ENCODE data around the gene BBX. TPM values are rescaled to one million over a fixed set of nuclear protein-coding genes. Genes with fewer than 3 reads are reported as not detected.

The BBX gene
- total RNA-seq, 1 donor from 2014 or later, result 39.5 TPM

DNA sequence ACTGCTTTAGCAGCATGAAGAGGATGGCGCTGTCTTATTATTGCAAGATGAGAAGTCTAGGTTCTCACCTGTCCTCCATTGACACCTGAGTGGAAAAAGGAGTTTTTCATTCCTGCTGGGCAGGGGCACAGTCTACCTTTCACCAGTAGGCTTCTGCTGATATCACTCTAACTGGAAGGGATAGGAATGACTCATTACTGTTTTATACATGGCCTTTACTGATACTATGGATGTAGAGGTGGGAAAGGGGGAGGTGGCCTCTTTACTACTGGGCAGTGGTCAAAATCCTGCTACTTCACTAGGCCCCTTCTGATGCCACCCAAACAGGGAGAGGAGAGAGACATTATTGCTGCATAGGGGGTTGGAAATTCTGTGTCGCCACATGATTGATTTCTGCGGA is 97.8 kb downstream of the BBX start:
- no peaks in the 10 kb centered on the region for H3K9me3 ChIP-seq
- no peak overlapping the region for H3K4me3 ChIP-seq
- no peaks in the 10 kb centered on the region for H3K4me1 ChIP-seq
- H3K27ac ChIP-seq, result no peak overlapping the region
- no peak for TF ChIP-seq POLR2A (IDR thresholded peaks at IDR 0.05)
- no peak for TF ChIP-seq POLR2AphosphoS5 (IDR thresholded peaks at IDR 0.05; ENCODE audit: insufficient read depth in 1 of 2, low read depth in 1 of 2)
- TF ChIP-seq, protein P1, sequence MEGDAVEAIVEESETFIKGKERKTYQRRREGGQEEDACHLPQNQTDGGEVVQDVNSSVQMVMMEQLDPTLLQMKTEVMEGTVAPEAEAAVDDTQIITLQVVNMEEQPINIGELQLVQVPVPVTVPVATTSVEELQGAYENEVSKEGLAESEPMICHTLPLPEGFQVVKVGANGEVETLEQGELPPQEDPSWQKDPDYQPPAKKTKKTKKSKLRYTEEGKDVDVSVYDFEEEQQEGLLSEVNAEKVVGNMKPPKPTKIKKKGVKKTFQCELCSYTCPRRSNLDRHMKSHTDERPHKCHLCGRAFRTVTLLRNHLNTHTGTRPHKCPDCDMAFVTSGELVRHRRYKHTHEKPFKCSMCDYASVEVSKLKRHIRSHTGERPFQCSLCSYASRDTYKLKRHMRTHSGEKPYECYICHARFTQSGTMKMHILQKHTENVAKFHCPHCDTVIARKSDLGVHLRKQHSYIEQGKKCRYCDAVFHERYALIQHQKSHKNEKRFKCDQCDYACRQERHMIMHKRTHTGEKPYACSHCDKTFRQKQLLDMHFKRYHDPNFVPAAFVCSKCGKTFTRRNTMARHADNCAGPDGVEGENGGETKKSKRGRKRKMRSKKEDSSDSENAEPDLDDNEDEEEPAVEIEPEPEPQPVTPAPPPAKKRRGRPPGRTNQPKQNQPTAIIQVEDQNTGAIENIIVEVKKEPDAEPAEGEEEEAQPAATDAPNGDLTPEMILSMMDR (IDR thresholded peaks at IDR 0.05), result no peak
- H3K27me3 ChIP-seq, result no peaks in the 10 kb centered on the region
- no peaks in the 10 kb centered on the region for H3K36me3 ChIP-seq
- intact Hi-C loops (cut with DNase I), result no loop called here
- DNase-seq (ENCODE audit: extremely low spot score in 2 of 2), result no peak

DNA sequence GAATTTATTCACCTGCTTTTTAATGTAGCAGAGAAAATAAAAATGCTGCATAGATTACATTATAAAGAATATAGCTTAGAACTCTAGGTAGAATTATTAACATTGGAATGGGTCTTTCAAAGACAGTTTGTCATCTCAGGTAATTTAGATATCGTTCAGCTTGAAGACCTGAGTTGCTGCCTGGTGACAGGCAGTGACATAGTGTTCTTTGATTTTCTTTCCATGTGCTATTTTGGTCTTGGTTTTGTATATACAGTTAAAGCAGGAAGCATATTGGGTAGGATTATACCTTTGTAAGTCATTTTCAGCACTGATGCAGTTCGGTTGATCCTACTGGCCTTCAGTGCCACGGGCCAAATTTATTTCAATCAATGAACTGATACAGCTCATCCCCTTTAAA is 98.7 kb downstream of the BBX start:
- Histone ChIP-seq H3K9me3 (no peaks in the 10 kb centered on the region), H3K4me1 (no peaks in the 10 kb centered on the region), H3K27ac (no peak overlapping the region), H3K4me3 (no peak overlapping the region), H3K27me3 (no peaks in the 10 kb centered on the region), H3K36me3 (no peaks in the 10 kb centered on the region)
- TF ChIP-seq POLR2AphosphoS5 (IDR thresholded peaks at IDR 0.05; ENCODE audit: insufficient read depth in 1 of 2, low read depth in 1 of 2) (no peak), POLR2A (IDR thresholded peaks at IDR 0.05) (no peak)
- TF ChIP-seq, protein P1 (IDR thresholded peaks at IDR 0.05), result no peak
- intact Hi-C loops (cut with DNase I), result no loop called here
- DNase-seq (ENCODE audit: extremely low spot score in 2 of 2), result no peak

DNA sequence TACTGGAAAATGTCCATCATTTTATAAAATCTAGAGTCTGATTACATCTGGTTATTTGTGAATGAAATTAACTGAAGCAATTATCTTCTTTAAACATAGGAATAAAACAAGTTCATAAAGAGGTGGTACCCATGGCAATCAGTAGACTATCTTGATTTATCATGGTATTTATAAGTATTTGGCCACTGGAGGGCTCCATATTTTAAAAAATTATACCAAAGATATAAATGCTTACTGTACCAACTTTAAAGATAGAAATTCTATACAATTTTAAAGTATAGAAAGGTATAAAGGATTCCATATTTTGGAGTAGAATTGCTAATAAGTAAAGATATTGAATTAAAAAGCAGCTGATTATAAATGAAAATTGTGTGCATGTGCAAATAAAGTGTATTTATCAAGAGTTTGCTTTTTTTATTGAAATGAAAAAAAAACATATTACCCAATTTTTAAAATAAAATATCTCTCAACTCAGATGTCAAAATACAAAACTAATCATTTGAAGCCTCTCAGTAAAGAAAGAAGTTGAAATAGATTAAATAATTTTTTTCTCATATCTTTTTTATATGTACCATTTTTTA is 105.3 kb downstream of the BBX start:
- no peaks in the 10 kb centered on the region for H3K27me3 ChIP-seq
- intact Hi-C loops (cut with DNase I), result no loop called here
- no peak overlapping the region for H3K27ac ChIP-seq
- H3K4me1 ChIP-seq, result peaks cover 8% of the 10 kb centered on the region
- H3K36me3 ChIP-seq, result no peaks in the 10 kb centered on the region
- H3K4me3 ChIP-seq, result no peak overlapping the region
- TF ChIP-seq, protein P1 (IDR thresholded peaks at IDR 0.05), result no peak
- TF ChIP-seq POLR2A (IDR thresholded peaks at IDR 0.05), result no peak
- no peak for TF ChIP-seq POLR2AphosphoS5 (IDR thresholded peaks at IDR 0.05; ENCODE audit: insufficient read depth in 1 of 2, low read depth in 1 of 2)
- H3K9me3 ChIP-seq, result no peaks in the 10 kb centered on the region
- no peak for DNase-seq (ENCODE audit: extremely low spot score in 2 of 2)

DNA sequence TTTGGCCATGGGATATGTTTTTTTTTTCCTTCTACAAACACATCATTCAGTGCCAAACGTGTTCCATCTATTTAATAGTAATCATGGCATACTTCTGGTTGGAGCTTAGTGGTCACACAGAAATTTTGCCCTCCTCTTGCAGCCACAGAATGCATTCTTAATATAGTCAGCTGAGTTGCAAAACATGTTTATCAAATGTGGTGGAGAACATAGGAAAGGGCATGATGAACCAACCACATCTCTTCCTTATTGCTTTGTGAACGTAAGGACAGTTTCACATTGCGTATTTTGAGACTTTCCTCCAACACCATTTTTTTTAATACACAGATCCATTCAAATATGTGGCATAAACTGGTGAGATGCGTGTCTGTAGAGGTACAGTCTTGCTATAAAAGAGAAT is 106.8 kb downstream of the BBX start:
- Histone ChIP-seq H3K36me3 (no peaks in the 10 kb centered on the region), H3K4me1 (peaks cover 8% of the 10 kb centered on the region), H3K9me3 (no peaks in the 10 kb centered on the region), H3K27me3 (no peaks in the 10 kb centered on the region), H3K4me3 (no peak overlapping the region), H3K27ac (no peak overlapping the region)
- no peak for DNase-seq (ENCODE audit: extremely low spot score in 2 of 2)
- TF ChIP-seq POLR2AphosphoS5 (IDR thresholded peaks at IDR 0.05; ENCODE audit: insufficient read depth in 1 of 2, low read depth in 1 of 2), result no peak
- TF ChIP-seq POLR2A (IDR thresholded peaks at IDR 0.05), result no peak
- intact Hi-C loops (cut with DNase I), result no loop called here

DNA sequence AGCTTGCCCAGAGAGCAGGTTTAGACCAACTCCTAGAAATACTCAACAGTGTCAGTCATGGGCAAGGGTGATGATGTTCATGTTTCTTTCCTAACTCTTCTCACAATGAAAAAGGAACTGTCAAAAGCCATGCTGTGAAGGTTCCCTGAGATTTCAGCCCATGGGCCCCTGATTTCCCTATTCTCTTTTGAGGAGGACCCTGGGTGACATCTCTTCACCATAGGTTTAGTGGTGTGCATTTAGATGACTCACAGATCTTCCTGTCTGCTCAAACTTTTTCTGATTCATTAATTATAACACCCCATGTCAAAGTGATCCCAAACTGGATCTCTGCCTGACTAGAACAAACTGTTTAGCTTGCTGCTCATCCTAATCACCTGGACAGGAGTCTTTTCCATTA is 108.0 kb downstream of the BBX start:
- peaks cover 8% of the 10 kb centered on the region for H3K4me1 ChIP-seq
- no peaks in the 10 kb centered on the region for H3K9me3 ChIP-seq
- no peaks in the 10 kb centered on the region for H3K27me3 ChIP-seq
- DNase-seq (ENCODE audit: extremely low spot score in 2 of 2), result no peak
- H3K27ac ChIP-seq, result no peak overlapping the region
- no peak overlapping the region for H3K4me3 ChIP-seq
- H3K36me3 ChIP-seq, result no peaks in the 10 kb centered on the region
- TF ChIP-seq POLR2A (IDR thresholded peaks at IDR 0.05), result no peak
- TF ChIP-seq, protein P1 (IDR thresholded peaks at IDR 0.05), result no peak
- TF ChIP-seq POLR2AphosphoS5 (IDR thresholded peaks at IDR 0.05; ENCODE audit: insufficient read depth in 1 of 2, low read depth in 1 of 2), result no peak
- intact Hi-C loops (cut with DNase I), result no loop called here

All from vagina (tissue), 2 donors.